Measurements from ENCODE around the gene SLC30A2.

Gene SLC30A2

DNA sequence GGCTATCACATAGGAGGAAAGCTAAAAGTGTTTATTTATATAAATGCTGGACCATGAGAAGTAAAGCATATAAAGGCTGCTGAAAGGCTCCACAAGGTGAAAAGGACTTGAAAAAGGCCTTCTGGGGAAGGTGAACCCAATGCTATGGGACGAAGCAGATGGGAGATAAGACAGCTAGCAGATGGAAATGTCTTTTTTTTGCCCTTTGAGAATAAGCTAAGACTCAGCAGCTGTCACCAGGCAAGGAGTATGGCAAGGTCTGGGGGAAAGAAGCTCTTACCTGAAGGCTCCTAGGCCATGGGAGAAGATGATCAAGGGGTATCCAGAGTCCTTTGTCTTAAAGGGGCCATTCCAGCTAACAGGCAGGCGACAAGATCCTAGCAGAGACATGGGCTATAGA lies 58.0 kb downstream of the SLC30A2 start:
- DNase-seq (ENCODE audit: low read depth, low spot score): no peak

More for the DNA sequence above, 58.0 kb downstream of the SLC30A2 start:
- no peak overlapping the region for H3K4me3 ChIP-seq (ENCODE audit: low read length)
